Thyroid gland (tissue), 4 donors: Measurements from ENCODE around the gene NAIF1.

ENCODE experiments used
- CTCF ChIP-seq, 6 experiments: fragments of 200-600 bp in 3 of 6; fragments of 450-650 bp in 3 of 6; sonication (generic) in 3 of 6; IDR thresholded peaks; one replicate each; pipeline ENCODE4 v1.5.1; 2016 to 2019; ENCODE audit warnings: antibody characterized with exemption in 6 of 6, mild to moderate bottlenecking in 2 of 6, inconsistent platforms in 1 of 6, moderate library complexity in 1 of 6
- POLR2A ChIP-seq, 2 donors: fragments of 450-650 bp; IDR thresholded peaks; one replicate each; pipeline ENCODE4 v1.6.1; 2017; ENCODE audit warnings: antibody characterized with exemption in 2 of 2, mild to moderate bottlenecking in 2 of 2, moderate library complexity in 1 of 2

- TF ChIP-seq CTCF (IDR thresholded peaks at IDR 0.05): no peak
- no peak for TF ChIP-seq POLR2A (IDR thresholded peaks at IDR 0.05)
These were observed 17.3 kb downstream of the NAIF1 start for GRCh38 chr9:128049843-128050242.
